Tibial nerve (tissue), 4 donors: ENCODE results near the gene C22orf39. TPM values are rescaled to one million over a fixed set of nuclear protein-coding genes. Genes with fewer than 3 reads are reported as not detected.

Experiments
- DNase-seq, 2 donors: peaks; one replicate each; pipeline ENCODE4 v3.0.0-alpha.2; 2019; ENCODE audit warnings: low spot score in 2 of 2
- H3K27ac ChIP-seq, 4 donors: fragments of 200-600 bp; sonication (generic) in 3 of 4; one replicate each; pipeline ENCODE4 v1.5.1; 2017 to 2019; ENCODE audit warnings: mild to moderate bottlenecking in 1 of 4
- H3K27me3 ChIP-seq, 2 donors: fragments of 200-600 bp; sonication (generic) in 1 of 2; one replicate each; pipeline versions ENCODE4 v1.5.1 to v1.6.0; 2017 to 2019
- H3K36me3 ChIP-seq, 3 donors: fragments of 200-600 bp; sonication (generic); one replicate each; pipeline ENCODE4 v1.5.1; 2018 to 2019
- H3K4me1 ChIP-seq, 4 donors: fragments of 200-600 bp; sonication (generic) in 3 of 4; one replicate each; pipeline ENCODE4 v1.5.1; 2017 to 2019
- H3K4me3 ChIP-seq, 4 donors: fragments of 200-600 bp; sonication (generic) in 3 of 4; one replicate each; pipeline ENCODE4 v1.5.1; 2017 to 2019; ENCODE audit warnings: mild to moderate bottlenecking in 1 of 4, moderate library complexity in 1 of 4
- H3K9me3 ChIP-seq, 4 donors: fragments of 200-600 bp; sonication (generic) in 3 of 4; one replicate each; pipeline ENCODE4 v1.5.1; 2017 to 2019
- EP300 ChIP-seq, 2 donors: sonication (generic); formaldehyde crosslinking; IDR thresholded peaks; one replicate each; pipeline ENCODE4 v1.6.1; 2017; ENCODE audit warnings: antibody characterized with exemption in 2 of 2, mild to moderate bottlenecking in 1 of 2
- POLR2A ChIP-seq, 2 donors: fragments of 450-650 bp; IDR thresholded peaks; one replicate each; pipeline ENCODE4 v1.6.1; 2017; ENCODE audit warnings: antibody characterized with exemption in 2 of 2, mild to moderate bottlenecking in 2 of 2, moderate library complexity in 2 of 2
- WGBS, 2 donors: methylation state at CpG; one replicate each; pipeline ENCODE4 v1.1.5; 2018; 5-methylcytosine and 5-hydroxymethylcytosine counted together
- total RNA-seq, 4 donors: library from RNA; depleted of rRNA; stranded (reverse); fragments of >200 nt; gene quantifications; one replicate each; pipeline ENCODE4 v1.1.0, GENCODE V29; 2016
- TF ChIP-seq, protein P1 (sequence below), 5 experiments: fragments of 200-600 bp in 3 of 5; fragments of 450-650 bp in 2 of 5; sonication (generic) in 3 of 5; IDR thresholded peaks; one replicate each; pipeline ENCODE4 v1.5.1; 2016 to 2019; ENCODE audit warnings: antibody characterized with exemption in 5 of 5, mild to moderate bottlenecking in 3 of 5, moderate library complexity in 2 of 5

C22orf39 gene
- total RNA-seq, 4 donors from 2014 or later, result 58.5 to 101 (median 75.1) TPM

DNA sequence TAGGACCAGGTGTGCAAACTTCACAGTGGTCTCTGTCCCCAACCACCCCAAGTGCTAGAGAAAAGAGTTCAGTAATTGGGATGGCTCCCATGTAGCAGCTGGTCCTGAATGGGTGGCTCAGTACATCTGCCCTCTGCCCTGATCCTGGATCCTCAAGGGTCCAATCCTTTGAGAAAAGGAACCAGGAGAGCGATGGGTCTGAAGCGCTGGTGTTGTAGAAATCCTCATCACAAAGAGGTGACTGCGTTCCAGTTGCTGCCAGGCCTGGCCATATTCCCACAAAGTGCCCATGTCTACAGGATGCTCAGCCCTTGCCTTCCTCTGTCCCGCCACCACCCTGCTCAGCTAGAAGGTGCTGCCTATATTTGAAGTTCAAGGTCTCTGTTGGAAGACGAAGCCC is 6.2 kb upstream of the C22orf39 start:
- H3K27ac ChIP-seq, result no peak overlapping the region
- TF ChIP-seq, protein P1, sequence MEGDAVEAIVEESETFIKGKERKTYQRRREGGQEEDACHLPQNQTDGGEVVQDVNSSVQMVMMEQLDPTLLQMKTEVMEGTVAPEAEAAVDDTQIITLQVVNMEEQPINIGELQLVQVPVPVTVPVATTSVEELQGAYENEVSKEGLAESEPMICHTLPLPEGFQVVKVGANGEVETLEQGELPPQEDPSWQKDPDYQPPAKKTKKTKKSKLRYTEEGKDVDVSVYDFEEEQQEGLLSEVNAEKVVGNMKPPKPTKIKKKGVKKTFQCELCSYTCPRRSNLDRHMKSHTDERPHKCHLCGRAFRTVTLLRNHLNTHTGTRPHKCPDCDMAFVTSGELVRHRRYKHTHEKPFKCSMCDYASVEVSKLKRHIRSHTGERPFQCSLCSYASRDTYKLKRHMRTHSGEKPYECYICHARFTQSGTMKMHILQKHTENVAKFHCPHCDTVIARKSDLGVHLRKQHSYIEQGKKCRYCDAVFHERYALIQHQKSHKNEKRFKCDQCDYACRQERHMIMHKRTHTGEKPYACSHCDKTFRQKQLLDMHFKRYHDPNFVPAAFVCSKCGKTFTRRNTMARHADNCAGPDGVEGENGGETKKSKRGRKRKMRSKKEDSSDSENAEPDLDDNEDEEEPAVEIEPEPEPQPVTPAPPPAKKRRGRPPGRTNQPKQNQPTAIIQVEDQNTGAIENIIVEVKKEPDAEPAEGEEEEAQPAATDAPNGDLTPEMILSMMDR (IDR thresholded peaks at IDR 0.05), result no peak
- no peak for TF ChIP-seq EP300 (IDR thresholded peaks at IDR 0.05)
- TF ChIP-seq POLR2A (IDR thresholded peaks at IDR 0.05), result no peak
- H3K4me3 ChIP-seq, result no peak overlapping the region
- 81% methylated on average over 5 of the region's 5 CpGs for WGBS, 2 donors
- DNase-seq, result no peak
- peaks cover 0 to 3% (median under 1%) of the 10 kb centered on the region in 4 donors for H3K4me1 ChIP-seq
- no peaks in the 10 kb centered on the region for H3K9me3 ChIP-seq
- no peaks in the 10 kb centered on the region for H3K27me3 ChIP-seq
- H3K36me3 ChIP-seq, result peaks cover 0 to 78% (median 0%) of the 10 kb centered on the region in 3 donors

GRCh38 chr22:19451570-19451969 is 4.1 kb upstream of the C22orf39 start:
- WGBS, 2 donors, result 93 to 98% methylated on average over 4 of the region's 4 CpGs
- Histone ChIP-seq H3K27me3 (no peaks in the 10 kb centered on the region), H3K9me3 (no peaks in the 10 kb centered on the region), H3K4me1 (peaks cover 0 to 15% (median 4%) of the 10 kb centered on the region in 4 donors), H3K4me3 (no peak overlapping the region), H3K27ac (no peak overlapping the region), H3K36me3 (peaks cover 0 to 60% (median 0%) of the 10 kb centered on the region in 3 donors)
- DNase-seq, result no peak
- TF ChIP-seq EP300 (IDR thresholded peaks at IDR 0.05) (no peak), POLR2A (IDR thresholded peaks at IDR 0.05) (no peak)
- TF ChIP-seq, protein P1 (IDR thresholded peaks at IDR 0.05), result no peak

GRCh38 chr22:19450363-19451175 is 3.1 kb upstream of the C22orf39 start:
- H3K9me3 ChIP-seq, result no peaks in the 10 kb centered on the region
- H3K36me3 ChIP-seq, result peaks cover 0 to 50% (median 0%) of the 10 kb centered on the region in 3 donors
- TF ChIP-seq EP300 (IDR thresholded peaks at IDR 0.05) (no peak), POLR2A (IDR thresholded peaks at IDR 0.05) (no peak)
- TF ChIP-seq, protein P1 (IDR thresholded peaks at IDR 0.05), result no peak
- peaks cover 0 to 25% (median 9%) of the 10 kb centered on the region in 4 donors for H3K4me1 ChIP-seq
- no peak overlapping the region for H3K27ac ChIP-seq
- no peaks in the 10 kb centered on the region for H3K27me3 ChIP-seq
- H3K4me3 ChIP-seq, result no peak overlapping the region
- DNase-seq, result no peak
- 83 to 85% methylated on average over 8 of the region's 8 CpGs for WGBS, 2 donors

- WGBS, 2 donors, result 60 to 82% methylated on average over 2 of the region's 2 CpGs
- TF ChIP-seq EP300 (IDR thresholded peaks at IDR 0.05) (no peak), POLR2A (IDR thresholded peaks at IDR 0.05) (no peak)
- TF ChIP-seq, protein P1 (IDR thresholded peaks at IDR 0.05), result no peak
- no peak overlapping the region for H3K4me3 ChIP-seq
Measured at GRCh38 chr22:19449422-19449767, 1.9 kb upstream of the C22orf39 start.

GRCh38 chr22:19448739-19449421 is 1.4 kb upstream of the C22orf39 start:
- peaks cover 0 to 32% (median 10%) of the 10 kb centered on the region in 4 donors for H3K4me1 ChIP-seq
- no peak overlapping the region for H3K27ac ChIP-seq
- no peaks in the 10 kb centered on the region for H3K9me3 ChIP-seq
- 77 to 81% methylated on average over 5 of the region's 5 CpGs for WGBS, 2 donors
- no peak overlapping the region for H3K4me3 ChIP-seq
- peaks cover 0 to 38% (median 0%) of the 10 kb centered on the region in 3 donors for H3K36me3 ChIP-seq
- no peaks in the 10 kb centered on the region for H3K27me3 ChIP-seq
- TF ChIP-seq POLR2A (IDR thresholded peaks at IDR 0.05) (no peak), EP300 (IDR thresholded peaks at IDR 0.05) (no peak)
- TF ChIP-seq, protein P1 (IDR thresholded peaks at IDR 0.05), result no peak
- no peak for DNase-seq

More at GRCh38 chr22:19449422-19449767, 1.9 kb upstream of the C22orf39 start:
- H3K9me3 ChIP-seq, result no peaks in the 10 kb centered on the region
- H3K36me3 ChIP-seq, result peaks cover 0 to 38% (median 0%) of the 10 kb centered on the region in 3 donors
- no peak overlapping the region for H3K27ac ChIP-seq
- H3K27me3 ChIP-seq, result no peaks in the 10 kb centered on the region
- DNase-seq, result no peak
- peaks cover 0 to 32% (median 10%) of the 10 kb centered on the region in 4 donors for H3K4me1 ChIP-seq
